WTC11 (cell line): ENCODE results near the gene WIZ. TPM values are rescaled to one million over a fixed set of nuclear protein-coding genes. Genes with fewer than 3 reads are reported as not detected.
A peak's percentile ranks its signal among the peaks of the same experiment; 100 is the strongest.

Experiments used
- ATAC-seq: fragments of 200-7000 bp; cut with Tn5 transposase; 2 replicates; pipeline ENCODE4 v1.10.0; 2021; ENCODE audit warnings: mild to moderate bottlenecking, moderate library complexity
- CTCF ChIA-PET: fragments of 300-600 bp; sonication (Branson Sonifier 250); formaldehyde crosslinking; loops from one replicate; lab custom pipeline; 2021; ENCODE audit warnings: antibody characterized with exemption; lab: Charles Lee
- POLR2A ChIA-PET: fragments of 350-600 bp; sonication (Branson Sonifier 250); formaldehyde crosslinking; loops from one replicate; lab custom pipeline; 2021; ENCODE audit warnings: antibody characterized with exemption; lab: Charles Lee
- DNase-seq: peaks from one replicate; pipeline ENCODE4 v3.0.0; 2021; ENCODE audit warnings: low spot score
- H3K27ac Mint-ChIP-seq: 2 replicates; pipeline ENCODE4 v1.8.0; 2021; ENCODE audit warnings: mixed read lengths
- H3K27me3 Mint-ChIP-seq: 2 replicates; pipeline ENCODE4 v1.8.0; 2021; ENCODE audit warnings: low read depth, mild to moderate bottlenecking, moderate library complexity, mixed read lengths
- H3K36me3 Mint-ChIP-seq: 2 replicates; pipeline ENCODE4 v1.8.0; 2021; ENCODE audit warnings: mixed read lengths
- H3K4me1 Mint-ChIP-seq: 2 replicates; pipeline ENCODE4 v1.8.0; 2022; ENCODE audit warnings: mixed read lengths
- H3K4me3 Mint-ChIP-seq: 2 replicates; pipeline ENCODE4 v1.8.0; 2021; ENCODE audit warnings: mild to moderate bottlenecking, moderate library complexity, mixed read lengths
- H3K9me3 Mint-ChIP-seq: 2 replicates; pipeline ENCODE4 v1.8.0; 2021; ENCODE audit warnings: mixed read lengths
- ATF1 ChIP-seq: sonication (generic); formaldehyde crosslinking; IDR thresholded peaks from 2 replicates; pipeline ENCODE4 v1.8.1; 2023; ENCODE audit warnings: mild to moderate bottlenecking, moderate library complexity, missing genetic modification reagents
- CBFB ChIP-seq: sonication (generic); formaldehyde crosslinking; IDR thresholded peaks from 2 replicates; pipeline ENCODE4 v1.8.1; 2022; ENCODE audit warnings: mild to moderate bottlenecking, low read depth, missing genetic modification reagents
- CREB1 ChIP-seq: sonication (generic); formaldehyde crosslinking; IDR thresholded peaks from 2 replicates; pipeline ENCODE4 v1.8.0; 2023; ENCODE audit warnings: mild to moderate bottlenecking, missing genetic modification reagents
- ELF4 ChIP-seq: sonication (generic); formaldehyde crosslinking; IDR thresholded peaks from 2 replicates; pipeline ENCODE4 v1.8.1; 2022; ENCODE audit warnings: low read depth, mild to moderate bottlenecking, moderate library complexity, missing genetic modification reagents
- FOXJ3 ChIP-seq: sonication (generic); formaldehyde crosslinking; IDR thresholded peaks from 2 replicates; pipeline ENCODE4 v1.9.0; 2021; ENCODE audit warnings: missing genetic modification reagents, mild to moderate bottlenecking, borderline replicate concordance
- FOXP1 ChIP-seq: sonication (generic); formaldehyde crosslinking; IDR thresholded peaks from 2 replicates; pipeline ENCODE4 v1.8.0; 2022; ENCODE audit warnings: missing genetic modification reagents, mild to moderate bottlenecking, moderate library complexity, borderline replicate concordance
- HMGA2 ChIP-seq: fragments of 250-450 bp; sonication (Bioruptor Pico); IDR thresholded peaks from 2 replicates; pipeline ENCODE4 v1.4.0; 2021; ENCODE audit warnings: mild to moderate bottlenecking, moderate library complexity
- IRF2 ChIP-seq: sonication (generic); formaldehyde crosslinking; IDR thresholded peaks from 2 replicates; pipeline ENCODE4 v1.8.0; 2022; ENCODE audit warnings: low read depth, missing genetic modification reagents, borderline replicate concordance
- JAZF1 ChIP-seq: fragments of 250-450 bp; sonication (Bioruptor Pico); IDR thresholded peaks from 2 replicates; pipeline ENCODE4 v1.9.0; 2021; ENCODE audit warnings: moderate library complexity, mild to moderate bottlenecking, inconsistent platforms
- KAT7 ChIP-seq: sonication (generic); formaldehyde crosslinking; IDR thresholded peaks from 2 replicates; pipeline ENCODE4 v1.8.1; 2023; ENCODE audit warnings: missing genetic modification reagents, mild to moderate bottlenecking, borderline replicate concordance
- NFATC4 ChIP-seq: fragments of 250-450 bp; sonication (Bioruptor Pico); IDR thresholded peaks from 2 replicates; pipeline ENCODE4 v1.9.0; 2021; ENCODE audit warnings: mild to moderate bottlenecking
- NFE2L1 ChIP-seq: sonication (generic); formaldehyde crosslinking; IDR thresholded peaks from 2 replicates; pipeline ENCODE4 v1.8.1; 2023; ENCODE audit warnings: missing genetic modification reagents
- OVOL2 ChIP-seq: fragments of 250-450 bp; sonication (Bioruptor Pico); IDR thresholded peaks from 2 replicates; pipeline ENCODE4 v1.9.0; 2021; ENCODE audit warnings: mild to moderate bottlenecking, borderline replicate concordance
- RELA ChIP-seq: sonication (generic); formaldehyde crosslinking; IDR thresholded peaks from 2 replicates; pipeline ENCODE4 v1.8.1; 2022; ENCODE audit warnings: missing genetic modification reagents, mild to moderate bottlenecking, borderline replicate concordance
- TEAD1 ChIP-seq: sonication (generic); formaldehyde crosslinking; IDR thresholded peaks from 2 replicates; pipeline ENCODE4 v1.8.0; 2022; ENCODE audit warnings: mild to moderate bottlenecking, missing genetic modification reagents
- ZNF416 ChIP-seq: fragments of 250-450 bp; sonication (Bioruptor Pico); IDR thresholded peaks from 2 replicates; pipeline ENCODE4 v1.9.0; 2021; ENCODE audit warnings: mild to moderate bottlenecking, inconsistent platforms
- total RNA-seq: library from RNA; stranded (reverse); gene quantifications from 3 replicates; pipeline ENCODE4 v1.2.3, GENCODE V29; 2021
- TF ChIP-seq, protein P1 (sequence below): fragments of 250-450 bp; sonication (Bioruptor Pico); IDR thresholded peaks from 2 replicates; pipeline ENCODE4 v1.9.0; 2021; ENCODE audit warnings: mild to moderate bottlenecking, borderline replicate concordance
- TF ChIP-seq, protein P2 (sequence below): sonication (generic); formaldehyde crosslinking; IDR thresholded peaks from 2 replicates; pipeline ENCODE4 v1.8.1; 2022; ENCODE audit warnings: mild to moderate bottlenecking, moderate library complexity, missing genetic modification reagents
- TF ChIP-seq, protein P3 (sequence below): sonication (generic); formaldehyde crosslinking; conservative IDR thresholded peaks from 2 replicates; pipeline ENCODE4 v1.8.1; 2022; ENCODE audit warnings: mild to moderate bottlenecking, missing genetic modification reagents
- TF ChIP-seq, protein P4 (sequence below): fragments of 250-450 bp; sonication (Bioruptor Pico); conservative IDR thresholded peaks from 2 replicates; pipeline ENCODE4 v1.9.0; 2021; ENCODE audit warnings: mild to moderate bottlenecking
- TF ChIP-seq, protein P5 (sequence below): sonication (generic); formaldehyde crosslinking; IDR thresholded peaks from 2 replicates; pipeline ENCODE4 v1.8.1; 2023; ENCODE audit warnings: mild to moderate bottlenecking, missing genetic modification reagents, moderate library complexity
- TF ChIP-seq, protein P6 (sequence below): sonication (generic); formaldehyde crosslinking; IDR thresholded peaks from 2 replicates; pipeline ENCODE4 v1.8.1; 2023; ENCODE audit warnings: mild to moderate bottlenecking, missing genetic modification reagents
- TF ChIP-seq, protein P7 (sequence below): sonication (generic); formaldehyde crosslinking; IDR thresholded peaks from 2 replicates; pipeline ENCODE4 v1.8.1; 2023; ENCODE audit warnings: mild to moderate bottlenecking, missing genetic modification reagents, moderate library complexity
- TF ChIP-seq, protein P8 (sequence below): sonication (generic); formaldehyde crosslinking; IDR thresholded peaks from 2 replicates; pipeline ENCODE4 v1.8.1; 2023; ENCODE audit warnings: mild to moderate bottlenecking, moderate library complexity, missing genetic modification reagents

WIZ gene
- total RNA-seq, 1 experiment from 2014 or later = 43.9 TPM

DNA sequence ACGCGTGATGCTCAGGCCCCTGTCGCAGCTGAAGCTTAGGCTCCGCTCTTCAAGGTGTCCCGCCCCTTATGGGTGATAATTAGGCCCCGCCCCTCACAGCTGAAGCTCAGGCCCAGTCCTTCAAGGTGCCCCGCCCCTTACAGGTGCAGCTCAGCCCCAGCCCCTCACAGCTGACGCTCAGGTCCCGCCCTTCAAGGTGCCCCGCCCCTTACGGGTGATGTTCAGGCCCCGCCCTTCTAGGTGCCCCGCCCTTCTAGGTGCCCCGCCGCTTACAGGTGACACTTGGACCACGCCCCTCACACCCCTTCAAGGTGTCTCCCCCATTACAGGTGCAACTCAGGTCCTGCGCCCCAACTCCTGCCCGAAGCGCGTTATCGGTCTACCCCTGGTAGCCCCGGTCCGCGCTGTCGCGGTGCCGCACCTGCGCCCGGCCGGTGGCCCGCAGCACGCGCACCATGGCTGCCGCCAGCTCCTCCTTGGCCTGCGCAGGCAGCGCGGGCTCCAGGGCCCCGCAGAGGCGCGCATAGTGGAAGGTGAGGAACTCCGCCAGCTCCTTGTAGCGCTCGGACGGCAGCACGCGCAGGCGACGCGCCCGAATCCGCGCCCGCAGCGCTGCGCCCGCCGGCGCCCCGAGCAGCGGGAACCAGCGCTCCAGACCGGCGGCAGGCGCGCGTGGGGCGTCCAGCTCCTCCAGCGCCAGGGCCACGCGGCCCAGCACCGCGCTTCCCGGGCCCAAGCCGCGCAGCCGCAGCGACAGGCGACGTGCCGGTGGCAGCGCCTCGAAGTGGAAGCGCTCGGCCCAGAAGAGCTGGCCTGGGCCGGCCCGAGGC is 7.3 kb upstream of the WIZ start:
- Mint-ChIP-seq H3K27ac (no peak overlapping the region), H3K9me3 (no peaks in the 10 kb centered on the region), H3K27me3 (peaks cover 92% of the 10 kb centered on the region), H3K36me3 (no peaks in the 10 kb centered on the region), H3K4me1 (peaks cover 19% of the 10 kb centered on the region), H3K4me3 (peak overlapping the region; percentile 56)
- ChIA-PET POLR2A (interaction anchor here (1.2 to 2.1 kb wide), 2 partner anchors 11 to 38 kb away, joined by 3 to 11 read pairs; partner anchors contain the start of gene AKAP8L), CTCF (interaction anchor here (0.7 to 4.1 kb wide), 16 partner anchors 10 to 356 kb away, joined by 3 to 46 read pairs (median 4); partner anchors contain the start of genes AKAP8L and PGLYRP2)
- DNase-seq (peak; percentile 97), ATAC-seq (peak; percentile 62)
- TF ChIP-seq NFE2L1 (no peak), ELF4 (CRISPR knock-in tag) (no peak), OVOL2 (CRISPR knock-in tag) (no peak), ATF1 (no peak), FOXJ3 (CRISPR knock-in tag) (no peak), JAZF1 (no peak), FOXP1 (peak; percentile 90; the same call in 1 of the 2 replicates), HMGA2 (CRISPR knock-in tag) (no peak), CREB1 (no peak), ZNF416 (CRISPR knock-in tag) (no peak), IRF2 (CRISPR knock-in tag) (no peak), RELA (CRISPR knock-in tag) (peak; percentile 70; the same call in 1 of the 2 replicates), NFATC4 (CRISPR knock-in tag) (no peak), KAT7 (CRISPR knock-in tag) (0 out of 2 replicates have a peak, but pooled peaks have one; percentile 45), TEAD1 (CRISPR knock-in tag) (no peak), CBFB (CRISPR knock-in tag) (no peak)
- TF ChIP-seq, protein P1, sequence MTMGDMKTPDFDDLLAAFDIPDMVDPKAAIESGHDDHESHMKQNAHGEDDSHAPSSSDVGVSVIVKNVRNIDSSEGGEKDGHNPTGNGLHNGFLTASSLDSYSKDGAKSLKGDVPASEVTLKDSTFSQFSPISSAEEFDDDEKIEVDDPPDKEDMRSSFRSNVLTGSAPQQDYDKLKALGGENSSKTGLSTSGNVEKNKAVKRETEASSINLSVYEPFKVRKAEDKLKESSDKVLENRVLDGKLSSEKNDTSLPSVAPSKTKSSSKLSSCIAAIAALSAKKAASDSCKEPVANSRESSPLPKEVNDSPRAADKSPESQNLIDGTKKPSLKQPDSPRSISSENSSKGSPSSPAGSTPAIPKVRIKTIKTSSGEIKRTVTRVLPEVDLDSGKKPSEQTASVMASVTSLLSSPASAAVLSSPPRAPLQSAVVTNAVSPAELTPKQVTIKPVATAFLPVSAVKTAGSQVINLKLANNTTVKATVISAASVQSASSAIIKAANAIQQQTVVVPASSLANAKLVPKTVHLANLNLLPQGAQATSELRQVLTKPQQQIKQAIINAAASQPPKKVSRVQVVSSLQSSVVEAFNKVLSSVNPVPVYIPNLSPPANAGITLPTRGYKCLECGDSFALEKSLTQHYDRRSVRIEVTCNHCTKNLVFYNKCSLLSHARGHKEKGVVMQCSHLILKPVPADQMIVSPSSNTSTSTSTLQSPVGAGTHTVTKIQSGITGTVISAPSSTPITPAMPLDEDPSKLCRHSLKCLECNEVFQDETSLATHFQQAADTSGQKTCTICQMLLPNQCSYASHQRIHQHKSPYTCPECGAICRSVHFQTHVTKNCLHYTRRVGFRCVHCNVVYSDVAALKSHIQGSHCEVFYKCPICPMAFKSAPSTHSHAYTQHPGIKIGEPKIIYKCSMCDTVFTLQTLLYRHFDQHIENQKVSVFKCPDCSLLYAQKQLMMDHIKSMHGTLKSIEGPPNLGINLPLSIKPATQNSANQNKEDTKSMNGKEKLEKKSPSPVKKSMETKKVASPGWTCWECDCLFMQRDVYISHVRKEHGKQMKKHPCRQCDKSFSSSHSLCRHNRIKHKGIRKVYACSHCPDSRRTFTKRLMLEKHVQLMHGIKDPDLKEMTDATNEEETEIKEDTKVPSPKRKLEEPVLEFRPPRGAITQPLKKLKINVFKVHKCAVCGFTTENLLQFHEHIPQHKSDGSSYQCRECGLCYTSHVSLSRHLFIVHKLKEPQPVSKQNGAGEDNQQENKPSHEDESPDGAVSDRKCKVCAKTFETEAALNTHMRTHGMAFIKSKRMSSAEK (CRISPR knock-in tag) = no peak
- TF ChIP-seq, protein P2, sequence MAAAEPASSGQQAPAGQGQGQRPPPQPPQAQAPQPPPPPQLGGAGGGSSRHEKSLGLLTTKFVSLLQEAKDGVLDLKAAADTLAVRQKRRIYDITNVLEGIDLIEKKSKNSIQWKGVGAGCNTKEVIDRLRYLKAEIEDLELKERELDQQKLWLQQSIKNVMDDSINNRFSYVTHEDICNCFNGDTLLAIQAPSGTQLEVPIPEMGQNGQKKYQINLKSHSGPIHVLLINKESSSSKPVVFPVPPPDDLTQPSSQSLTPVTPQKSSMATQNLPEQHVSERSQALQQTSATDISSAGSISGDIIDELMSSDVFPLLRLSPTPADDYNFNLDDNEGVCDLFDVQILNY (CRISPR knock-in tag) = 0 out of 2 replicates have a peak, but pooled peaks have one; percentile 62
- TF ChIP-seq, protein P3, sequence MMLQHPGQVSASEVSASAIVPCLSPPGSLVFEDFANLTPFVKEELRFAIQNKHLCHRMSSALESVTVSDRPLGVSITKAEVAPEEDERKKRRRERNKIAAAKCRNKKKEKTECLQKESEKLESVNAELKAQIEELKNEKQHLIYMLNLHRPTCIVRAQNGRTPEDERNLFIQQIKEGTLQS (CRISPR knock-in tag) = no peak
- TF ChIP-seq, protein P4, sequence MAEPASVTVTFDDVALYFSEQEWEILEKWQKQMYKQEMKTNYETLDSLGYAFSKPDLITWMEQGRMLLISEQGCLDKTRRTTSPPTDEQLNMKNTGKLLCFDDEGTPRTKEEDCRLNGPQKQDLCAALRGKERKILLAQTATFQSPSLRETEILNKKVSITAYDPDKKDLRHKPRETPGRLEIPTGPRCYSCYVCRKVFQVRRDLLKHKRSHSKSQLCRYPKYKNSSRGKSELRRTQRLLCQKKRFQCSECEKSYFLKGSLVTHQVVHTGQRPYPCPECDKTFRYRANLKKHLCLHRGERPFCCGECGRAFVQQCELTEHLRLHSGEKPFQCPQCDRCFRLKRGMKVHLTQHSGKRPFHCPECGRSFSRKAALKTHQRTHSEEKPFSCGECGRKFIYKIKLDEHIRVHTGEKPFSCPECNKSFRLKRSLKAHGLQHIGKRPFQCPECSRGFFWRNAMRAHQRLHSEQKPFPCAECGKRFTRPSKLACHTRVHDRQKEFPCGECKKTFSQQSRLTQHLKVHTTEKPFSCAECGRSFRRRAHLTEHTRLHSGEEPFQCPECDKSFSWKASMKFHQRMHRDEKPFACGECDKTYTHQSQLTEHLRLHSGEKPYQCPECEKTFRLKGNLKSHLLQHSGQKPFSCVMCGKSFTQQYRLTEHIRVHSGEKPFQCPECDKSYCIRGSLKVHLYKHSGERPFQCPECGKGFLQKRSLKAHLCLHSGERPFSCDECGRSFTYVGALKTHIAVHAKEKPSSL = no peak
- TF ChIP-seq, protein P5, sequence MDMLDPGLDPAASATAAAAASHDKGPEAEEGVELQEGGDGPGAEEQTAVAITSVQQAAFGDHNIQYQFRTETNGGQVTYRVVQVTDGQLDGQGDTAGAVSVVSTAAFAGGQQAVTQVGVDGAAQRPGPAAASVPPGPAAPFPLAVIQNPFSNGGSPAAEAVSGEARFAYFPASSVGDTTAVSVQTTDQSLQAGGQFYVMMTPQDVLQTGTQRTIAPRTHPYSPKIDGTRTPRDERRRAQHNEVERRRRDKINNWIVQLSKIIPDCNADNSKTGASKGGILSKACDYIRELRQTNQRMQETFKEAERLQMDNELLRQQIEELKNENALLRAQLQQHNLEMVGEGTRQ (CRISPR knock-in tag) = no peak
- TF ChIP-seq, protein P6, sequence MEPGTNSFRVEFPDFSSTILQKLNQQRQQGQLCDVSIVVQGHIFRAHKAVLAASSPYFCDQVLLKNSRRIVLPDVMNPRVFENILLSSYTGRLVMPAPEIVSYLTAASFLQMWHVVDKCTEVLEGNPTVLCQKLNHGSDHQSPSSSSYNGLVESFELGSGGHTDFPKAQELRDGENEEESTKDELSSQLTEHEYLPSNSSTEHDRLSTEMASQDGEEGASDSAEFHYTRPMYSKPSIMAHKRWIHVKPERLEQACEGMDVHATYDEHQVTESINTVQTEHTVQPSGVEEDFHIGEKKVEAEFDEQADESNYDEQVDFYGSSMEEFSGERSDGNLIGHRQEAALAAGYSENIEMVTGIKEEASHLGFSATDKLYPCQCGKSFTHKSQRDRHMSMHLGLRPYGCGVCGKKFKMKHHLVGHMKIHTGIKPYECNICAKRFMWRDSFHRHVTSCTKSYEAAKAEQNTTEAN (CRISPR knock-in tag) = no peak
- TF ChIP-seq, protein P7, sequence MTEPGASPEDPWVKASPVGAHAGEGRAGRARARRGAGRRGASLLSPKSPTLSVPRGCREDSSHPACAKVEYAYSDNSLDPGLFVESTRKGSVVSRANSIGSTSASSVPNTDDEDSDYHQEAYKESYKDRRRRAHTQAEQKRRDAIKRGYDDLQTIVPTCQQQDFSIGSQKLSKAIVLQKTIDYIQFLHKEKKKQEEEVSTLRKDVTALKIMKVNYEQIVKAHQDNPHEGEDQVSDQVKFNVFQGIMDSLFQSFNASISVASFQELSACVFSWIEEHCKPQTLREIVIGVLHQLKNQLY (CRISPR knock-in tag) = no peak
- TF ChIP-seq, protein P8, sequence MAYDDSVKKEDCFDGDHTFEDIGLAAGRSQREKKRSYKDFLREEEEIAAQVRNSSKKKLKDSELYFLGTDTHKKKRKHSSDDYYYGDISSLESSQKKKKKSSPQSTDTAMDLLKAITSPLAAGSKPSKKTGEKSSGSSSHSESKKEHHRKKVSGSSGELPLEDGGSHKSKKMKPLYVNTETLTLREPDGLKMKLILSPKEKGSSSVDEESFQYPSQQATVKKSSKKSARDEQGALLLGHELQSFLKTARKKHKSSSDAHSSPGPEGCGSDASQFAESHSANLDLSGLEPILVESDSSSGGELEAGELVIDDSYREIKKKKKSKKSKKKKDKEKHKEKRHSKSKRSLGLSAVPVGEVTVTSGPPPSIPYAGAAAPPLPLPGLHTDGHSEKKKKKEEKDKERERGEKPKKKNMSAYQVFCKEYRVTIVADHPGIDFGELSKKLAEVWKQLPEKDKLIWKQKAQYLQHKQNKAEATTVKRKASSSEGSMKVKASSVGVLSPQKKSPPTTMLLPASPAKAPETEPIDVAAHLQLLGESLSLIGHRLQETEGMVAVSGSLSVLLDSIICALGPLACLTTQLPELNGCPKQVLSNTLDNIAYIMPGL = 0 out of 2 replicates have a peak, but pooled peaks have one; percentile 4
